AG09319 (cell line): ENCODE measurements around the gene TBC1D1.

Experiments
- DNase-seq: peaks from one replicate; pipeline ENCODE4 v3.0.0-alpha.2; 2010; ENCODE audit warnings: low read depth; ENCODE audit errors: extremely low read depth
- CTCF ChIP-seq: IDR thresholded peaks from 2 replicates; pipeline ENCODE4 v1.5.1; 2011; ENCODE audit warnings: low read depth, mild to moderate bottlenecking, inconsistent platforms, low read length, moderate library complexity

The TBC1D1 gene

DNA sequence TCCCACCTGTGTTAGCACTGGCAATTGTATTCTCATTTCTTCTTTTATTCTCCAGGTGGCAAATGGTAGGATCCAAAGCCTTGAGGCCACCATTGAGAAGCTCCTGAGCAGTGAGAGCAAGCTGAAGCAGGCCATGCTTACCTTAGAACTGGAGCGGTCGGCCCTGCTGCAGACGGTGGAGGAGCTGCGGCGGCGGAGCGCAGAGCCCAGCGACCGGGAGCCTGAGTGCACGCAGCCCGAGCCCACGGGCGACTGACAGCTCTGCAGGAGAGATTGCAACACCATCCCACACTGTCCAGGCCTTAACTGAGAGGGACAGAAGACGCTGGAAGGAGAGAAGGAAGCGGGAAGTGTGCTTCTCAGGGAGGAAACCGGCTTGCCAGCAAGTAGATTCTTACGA lies 246.2 kb downstream of the TBC1D1 start:
- no peak for TF ChIP-seq CTCF
- DNase-seq: no peak

DNA sequence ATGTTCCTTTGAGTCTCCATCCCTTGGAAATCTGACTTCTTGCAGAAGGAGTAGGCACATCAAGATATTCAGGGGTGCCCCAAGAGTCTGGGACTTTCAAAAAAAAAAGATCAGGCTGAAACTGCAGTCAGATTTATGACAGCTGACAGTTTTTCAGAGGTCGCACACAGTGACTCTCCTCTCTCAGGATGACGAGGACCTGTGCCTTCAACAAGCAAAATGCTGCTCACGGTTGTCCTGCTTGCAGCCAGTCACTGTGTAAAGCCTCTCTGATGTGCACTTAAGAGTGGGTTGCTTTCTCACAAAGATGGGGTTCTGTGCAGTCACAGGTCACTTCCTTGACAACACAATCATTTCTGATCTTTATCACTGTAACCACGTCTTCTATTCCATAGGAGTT lies 247.5 kb downstream of the TBC1D1 start:
- TF ChIP-seq CTCF: no peak
- no peak for DNase-seq

DNA sequence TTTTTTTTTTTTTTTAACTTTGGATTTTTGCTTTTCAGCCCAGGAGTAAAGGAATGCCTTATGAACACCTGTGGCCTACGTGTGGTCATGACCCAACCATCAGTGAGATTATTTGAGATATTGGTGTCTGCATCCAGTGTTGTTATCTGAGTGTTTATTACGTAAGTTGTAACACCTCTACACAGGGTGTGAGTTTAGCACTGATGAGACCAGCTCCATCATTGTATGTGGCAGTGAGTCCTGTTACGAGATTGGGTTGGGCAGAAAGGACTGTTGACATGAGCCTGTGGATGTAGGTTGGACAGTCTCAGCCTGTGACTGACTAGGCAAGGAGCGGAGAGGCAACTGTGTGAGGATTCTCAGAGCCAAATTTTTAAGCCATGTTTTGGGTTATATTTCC lies 248.3 kb downstream of the TBC1D1 start:
- TF ChIP-seq CTCF: no peak
- no peak for DNase-seq

GRCh38 chr4:38140643-38141203 lies 249.8 kb downstream of the TBC1D1 start:
- DNase-seq: no peak
- TF ChIP-seq CTCF: no peak

- no peak for DNase-seq
- no peak for TF ChIP-seq CTCF
Measured at GRCh38 chr4:38141808-38142500, 251.1 kb downstream of the TBC1D1 start.

GRCh38 chr4:38144031-38144430 lies 253.1 kb downstream of the TBC1D1 start:
- no peak for TF ChIP-seq CTCF
- no peak for DNase-seq

GRCh38 chr4:38145033-38145678 lies 254.3 kb downstream of the TBC1D1 start:
- TF ChIP-seq CTCF: no peak
- DNase-seq: no peak
